IMR-90 (cell line): ENCODE results near the gene STUB1. TPM values are rescaled to one million over a fixed set of nuclear protein-coding genes. Genes with fewer than 3 reads are reported as not detected.

Experiments
- ATAC-seq: fragments of 200-7000 bp; cut with Tn5 transposase; 2 replicates; pipeline ENCODE4 v1.9.1; 2020; ENCODE audit warnings: low read depth, mild to moderate bottlenecking, moderate library complexity
- BruUV-seq: library from RNA; stranded (reverse); fragments of 400-500 nt; replicated peaks from 2 replicates; lab custom pipeline; 2021; lab: Mats Ljungman, UMichigan
- CTCF ChIA-PET: fragments of 300-600 bp; formaldehyde crosslinking; extraction: SDS; loops from one replicate; lab custom pipeline; 2021; ENCODE audit warnings: antibody characterized with exemption; lab: Yijun Ruan, JAX
- POLR2A ChIA-PET: fragments of 300-600 bp; sonication (Branson Sonifier 250); formaldehyde crosslinking; loops from one replicate; lab custom pipeline; 2022; ENCODE audit warnings: antibody characterized with exemption; ENCODE audit not compliant: unreplicated experiment; lab: Charles Lee
- DNase-seq: peaks from one replicate; pipeline ENCODE4 v3.0.0; 2013
- H2AFZ ChIP-seq: replicated peaks from 2 replicates; pipeline ENCODE3; 2013; ENCODE audit warnings: low read length, mild to moderate bottlenecking; ENCODE audit not compliant: poor library complexity
- H2AK5ac ChIP-seq: 2 replicates; pipeline ENCODE4 v1.6.1; 2013; ENCODE audit warnings: low read depth, low read length, inconsistent platforms
- H2AK9ac ChIP-seq: replicated peaks from 2 replicates; pipeline ENCODE3; 2013; ENCODE audit warnings: mild to moderate bottlenecking, low read depth, low read length, moderate library complexity; ENCODE audit not compliant: poor library complexity
- H2BK120ac ChIP-seq: 2 replicates; pipeline ENCODE4 v1.6.1; 2013; ENCODE audit warnings: low read depth, low read length, inconsistent platforms
- H2BK15ac ChIP-seq: 3 replicates; pipeline ENCODE4 v1.6.1; 2013; ENCODE audit warnings: low read depth, low read length, inconsistent platforms
- H2BK20ac ChIP-seq: 2 replicates; pipeline ENCODE4 v1.6.1; 2013; ENCODE audit warnings: low read depth, mild to moderate bottlenecking, inconsistent platforms, low read length, moderate library complexity
- H2BK5ac ChIP-seq: 2 replicates; pipeline ENCODE4 v1.6.1; 2013; ENCODE audit warnings: mild to moderate bottlenecking, low read depth, low read length, inconsistent platforms; ENCODE audit not compliant: poor library complexity, severe bottlenecking
- H3K14ac ChIP-seq: replicated peaks from 2 replicates; pipeline ENCODE4 v1.6.1; 2013; ENCODE audit warnings: low read depth, low read length, inconsistent platforms
- H3K18ac ChIP-seq: 2 replicates; pipeline ENCODE4 v1.6.1; 2013; ENCODE audit warnings: low read depth, low read length, control low read depth
- H3K23ac ChIP-seq: 2 replicates; pipeline ENCODE4 v1.6.1; 2013; ENCODE audit warnings: low read depth, low read length, inconsistent platforms
- H3K27ac ChIP-seq: 2 replicates; pipeline ENCODE4 v1.5.1; 2013; ENCODE audit warnings: mild to moderate bottlenecking, control low read depth, low read length; ENCODE audit not compliant: insufficient read depth
- H3K27me3 ChIP-seq: 2 replicates; pipeline ENCODE4 v1.6.1; 2013; ENCODE audit warnings: low read length; ENCODE audit not compliant: control insufficient read depth, insufficient read depth
- H3K36me3 ChIP-seq: 2 replicates; pipeline ENCODE4 v1.6.1; 2013; ENCODE audit warnings: low read length, mixed read lengths; ENCODE audit not compliant: control insufficient read depth, insufficient read depth
- H3K4ac ChIP-seq: 2 replicates; pipeline ENCODE4 v1.6.1; 2013; ENCODE audit warnings: low read depth, low read length, inconsistent platforms
- H3K4me1 ChIP-seq: 2 replicates; pipeline ENCODE4 v1.6.1; 2013; ENCODE audit warnings: low read length, mixed read lengths; ENCODE audit not compliant: control insufficient read depth, insufficient read depth
- H3K4me2 ChIP-seq: 2 replicates; pipeline ENCODE4 v1.6.1; 2013; ENCODE audit warnings: low read depth, mild to moderate bottlenecking, control low read depth, low read length, moderate library complexity
- H3K4me3 ChIP-seq: 2 replicates; pipeline ENCODE4 v1.5.1; 2013; ENCODE audit warnings: low read depth, mild to moderate bottlenecking, control low read depth, low read length, moderate library complexity; ENCODE audit not compliant: insufficient read depth
- H3K56ac ChIP-seq: 2 replicates; pipeline ENCODE4 v1.6.1; 2013; ENCODE audit warnings: low read length, inconsistent platforms; ENCODE audit not compliant: insufficient read depth; ENCODE audit errors: extremely low read depth
- H3K79me1 ChIP-seq, 2 experiments: 2 replicates each; pipeline ENCODE4 v1.6.1; 2013; ENCODE audit warnings: low read length in 2 of 2, inconsistent platforms in 1 of 2, low read depth in 1 of 2
- H3K9ac ChIP-seq: 2 replicates; pipeline ENCODE4 v1.6.1; 2013; ENCODE audit warnings: low read depth, low read length, control low read depth
- H3K9me1 ChIP-seq: 2 replicates; pipeline ENCODE4 v1.6.1; 2013; ENCODE audit warnings: low read length, inconsistent platforms; ENCODE audit not compliant: insufficient read depth
- H3K9me3 ChIP-seq: 2 replicates; pipeline ENCODE4 v1.6.1; 2013; ENCODE audit warnings: low read length; ENCODE audit not compliant: control insufficient read depth, insufficient read depth
- H4K20me1 ChIP-seq: 2 replicates; pipeline ENCODE4 v1.6.1; 2013; ENCODE audit warnings: low read length, inconsistent platforms; ENCODE audit not compliant: insufficient read depth
- H4K5ac ChIP-seq: 2 replicates; pipeline ENCODE4 v1.6.1; 2013; ENCODE audit warnings: mild to moderate bottlenecking, low read depth, low read length, control low read depth
- H4K8ac ChIP-seq, 2 experiments: 2 replicates each; pipeline ENCODE4 v1.6.1; 2013; ENCODE audit warnings: low read depth in 2 of 2, low read length in 2 of 2, control low read depth in 1 of 2, inconsistent platforms in 1 of 2
- H4K91ac ChIP-seq: 2 replicates; pipeline ENCODE4 v1.6.1; 2013; ENCODE audit warnings: low read depth, low read length, inconsistent platforms; ENCODE audit not compliant: insufficient read depth
- BHLHE40 ChIP-seq: fragments of 150-350 bp; IDR thresholded peaks from 2 replicates; pipeline ENCODE4 v1.6.1; 2016; ENCODE audit warnings: mild to moderate bottlenecking, low read depth, low read length
- CHD1 ChIP-seq: IDR thresholded peaks from 2 replicates; pipeline ENCODE4 v1.6.1; 2012; ENCODE audit warnings: low read depth, low read length, improper control_type of control experiment
- ELK1 ChIP-seq: fragments of 150-350 bp; IDR thresholded peaks from 2 replicates; pipeline ENCODE4 v1.6.1; 2016; ENCODE audit warnings: low read depth, mild to moderate bottlenecking, low read length, moderate library complexity, borderline replicate concordance
- MXI1 ChIP-seq: IDR thresholded peaks from 2 replicates; pipeline ENCODE4 v1.6.1; 2012; ENCODE audit warnings: low read depth, mild to moderate bottlenecking, low read length, moderate library complexity, borderline replicate concordance
- POLR2A ChIP-seq: IDR thresholded peaks from 2 replicates; pipeline ENCODE4 v1.6.1; 2012; ENCODE audit warnings: mild to moderate bottlenecking, low read depth, low read length
- RCOR1 ChIP-seq: IDR thresholded peaks from 2 replicates; pipeline ENCODE4 v1.6.1; 2012; ENCODE audit warnings: mild to moderate bottlenecking, low read length, improper control_type of control experiment; ENCODE audit not compliant: insufficient replicate concordance
- SMC3 ChIP-seq: fragments of 150-350 bp; IDR thresholded peaks from 2 replicates; pipeline ENCODE4 v1.6.1; 2016; ENCODE audit warnings: low read depth, mild to moderate bottlenecking, antibody characterized with exemption, low read length, moderate library complexity
- WGBS, 2 experiments: methylation state at CpG; one replicate each; pipeline versions ENCODE4 v1.1.5 to v1.1.7; 2013; ENCODE audit warnings: missing lambda C conversion rate in 2 of 2; ENCODE audit not compliant: insufficient read length in 1 of 2; ENCODE audit errors: extremely low coverage in 2 of 2; 5-methylcytosine and 5-hydroxymethylcytosine counted together
- dilution Hi-C: fragments of 300-500 bp; cut with HindIII; formaldehyde crosslinking; loops from one replicate; pipeline ENCODE4 v1.14.3; 2018; ENCODE audit warnings: low sequenced_read_pairs; ENCODE audit not compliant: unreplicated experiment
- in situ Hi-C: fragments of 300-500 bp; cut with MboI; formaldehyde crosslinking; loops from 3 replicates; pipeline ENCODE4 v1.14.3; 2019; ENCODE audit warnings: low sequenced_read_pairs, inconsistent platforms, mixed read lengths
- intact Hi-C: fragments of 100-400 bp; cut with micrococcal nuclease; formaldehyde crosslinking; loops from 2 replicates; pipeline ENCODE4 v1.10.0; 2022
- polyA plus RNA-seq, 3 experiments: library from polyadenylated mRNA; depleted of rRNA; stranded (reverse); fragments of >200 nt; gene quantifications; 2 replicates each; pipeline ENCODE4 v1.2.3, GENCODE V29; 2012; ENCODE audit warnings: low replicate concordance in 1 of 3
- total RNA-seq: library from RNA; depleted of rRNA; stranded (reverse); fragments of >200 nt; gene quantifications from 2 replicates; pipeline ENCODE4 v1.2.3, GENCODE V29; 2012

Gene STUB1
- total and polyA plus RNA-seq, 2 of the 4 experiments (the other 2 are of a cell fraction) = 183 to 186 TPM

GRCh38 chr16:675884-676564 is 4.2 kb upstream of the STUB1 start:
- no TSS peak for BruUV-seq
- ChIA-PET POLR2A (no interaction called here), CTCF (no interaction called here)
- H4K91ac ChIP-seq = no peak overlapping the region
- in situ Hi-C loops = no loop called here
- H3K4me3 ChIP-seq = peak overlapping the region; percentile 50
- no peak overlapping the region; the same call in 1 of the 2 replicates for H2AK5ac ChIP-seq
- ATAC-seq (no peak), DNase-seq (no peak)
- peak overlapping the region; percentile 78 for H2AK9ac ChIP-seq
- H3K23ac ChIP-seq = no peak overlapping the region
- H2AFZ ChIP-seq = peak overlapping the region; percentile 89
- no peak overlapping the region for H3K9ac ChIP-seq
- H3K4ac ChIP-seq = no peak overlapping the region
- WGBS, 2 experiments = 86% methylated on average over 8 of the region's 25 CpGs; no CpG with 5 or more reads in 1 of the 2 experiments
- H2BK120ac ChIP-seq = no peak overlapping the region
- no peaks in the 10 kb centered on the region for H3K27me3 ChIP-seq
- no peak overlapping the region for H3K27ac ChIP-seq
- no peak overlapping the region for H3K14ac ChIP-seq
- no peaks in the 10 kb centered on the region for H3K9me3 ChIP-seq
- no peak overlapping the region for H2BK20ac ChIP-seq
- no peak overlapping the region for H3K56ac ChIP-seq
- no peak overlapping the region for H2BK5ac ChIP-seq
- H4K8ac ChIP-seq = no peak overlapping the region
- dilution Hi-C loops = no loop called here
- intact Hi-C loops = no loop called here
- peaks cover 9% of the 10 kb centered on the region; the same call in 1 of the 2 replicates for H3K9me1 ChIP-seq
- H4K5ac ChIP-seq = 0 out of 2 replicates have a peak overlapping the region, but pooled peaks have one; percentile 11
- H4K20me1 ChIP-seq = peaks cover 24% of the 10 kb centered on the region
- TF ChIP-seq MXI1 (no peak), CHD1 (no peak), POLR2A (no peak), SMC3 (no peak), RCOR1 (no peak), ELK1 (no peak), BHLHE40 (no peak)
- H3K36me3 ChIP-seq = peaks cover 31% of the 10 kb centered on the region
- peaks cover 10% of the 10 kb centered on the region for H3K4me1 ChIP-seq
- H3K79me1 ChIP-seq = peaks cover 0 to 23% of the 10 kb centered on the region in 2 experiments; a peak in 1 of 4 replicates
- peak overlapping the region; percentile 90 for H3K4me2 ChIP-seq
- H2BK15ac ChIP-seq = no peak overlapping the region
- no peak overlapping the region for H3K18ac ChIP-seq
